Measurements from ENCODE around the gene EPHB3. TPM values are rescaled to one million over a fixed set of nuclear protein-coding genes. Genes with fewer than 3 reads are reported as not detected.

Gene EPHB3
- total and polyA plus RNA-seq, 3 donors from 2014 or later: 2.0 to 2.6 (median 2.3) TPM

DNA sequence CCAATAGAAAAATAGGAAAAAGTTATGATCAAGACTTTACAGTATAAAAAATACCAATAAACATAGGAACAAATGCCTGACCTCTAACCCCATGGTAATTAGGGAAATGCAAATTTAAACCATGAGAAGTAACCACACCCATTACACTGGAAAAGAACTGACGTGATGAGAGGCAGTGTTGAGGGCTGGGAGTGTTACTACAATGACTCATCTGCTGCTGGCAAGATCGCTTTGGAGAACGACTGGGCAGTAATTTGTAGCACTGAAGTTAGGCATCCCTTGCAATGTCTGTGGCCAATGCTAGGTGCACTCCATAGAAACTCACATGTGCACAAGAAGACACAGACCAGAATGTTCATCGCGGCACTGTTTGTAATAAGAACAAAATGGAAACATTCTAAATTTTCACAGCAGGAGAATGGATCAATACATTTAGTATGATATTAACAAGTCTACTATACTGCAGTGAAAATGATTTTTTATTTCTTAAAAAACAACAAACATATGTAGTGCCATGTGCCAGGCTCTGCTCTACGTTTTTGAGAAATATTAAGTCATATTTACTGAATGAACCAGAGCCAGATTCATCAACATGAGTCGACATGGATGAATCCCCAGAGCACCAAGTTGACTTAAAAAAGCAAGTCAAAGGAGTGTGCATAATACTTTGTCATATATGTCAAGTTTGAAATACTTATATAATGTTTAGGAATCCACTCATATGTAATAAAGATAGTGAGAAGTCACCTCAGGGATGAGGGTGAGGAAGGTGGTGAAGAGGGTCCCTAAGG, 37.6 kb upstream of the EPHB3 start:
- DNase-seq: no peak
- WGBS, 2 donors: 46 to 50% methylated on average over 7 of the region's 7 CpGs
- Histone ChIP-seq H3K27me3 (no peaks in the 10 kb centered on the region), H3K36me3 (ENCODE audit: low read depth, missing control alignments) (no peaks in the 10 kb centered on the region), H3K4me1 (peaks cover 4% of the 10 kb centered on the region), H3K9me3 (no peaks in the 10 kb centered on the region), H3K27ac (no peak overlapping the region), H3K4me3 (no peak overlapping the region)
- TF ChIP-seq POLR2A (IDR thresholded peaks at IDR 0.05) (no peak), CTCF (IDR thresholded peaks at IDR 0.05) (no peak)
- intact Hi-C loops (cut with DNase I; ENCODE audit: low total_unique reads): no loop called here

GRCh38 chr3:184524981-184525336, 36.6 kb upstream of the EPHB3 start:
- TF ChIP-seq CTCF (IDR thresholded peaks at IDR 0.05) (no peak), POLR2A (IDR thresholded peaks at IDR 0.05) (no peak)
- peaks cover 4% of the 10 kb centered on the region for H3K4me1 ChIP-seq
- no peaks in the 10 kb centered on the region for H3K27me3 ChIP-seq
- H3K9me3 ChIP-seq: no peaks in the 10 kb centered on the region
- intact Hi-C loops (cut with DNase I; ENCODE audit: low total_unique reads): no loop called here
- H3K27ac ChIP-seq: peak overlapping the region in 1 of 2 donors; percentile 73
- no peak for DNase-seq
- peak overlapping the region; percentile 47 to 48 for H3K4me3 ChIP-seq
- H3K36me3 ChIP-seq (ENCODE audit: low read depth, missing control alignments): no peaks in the 10 kb centered on the region
- WGBS, 2 donors: 0 to 3% methylated on average over 4 to 7 of the region's 7 CpGs

DNA sequence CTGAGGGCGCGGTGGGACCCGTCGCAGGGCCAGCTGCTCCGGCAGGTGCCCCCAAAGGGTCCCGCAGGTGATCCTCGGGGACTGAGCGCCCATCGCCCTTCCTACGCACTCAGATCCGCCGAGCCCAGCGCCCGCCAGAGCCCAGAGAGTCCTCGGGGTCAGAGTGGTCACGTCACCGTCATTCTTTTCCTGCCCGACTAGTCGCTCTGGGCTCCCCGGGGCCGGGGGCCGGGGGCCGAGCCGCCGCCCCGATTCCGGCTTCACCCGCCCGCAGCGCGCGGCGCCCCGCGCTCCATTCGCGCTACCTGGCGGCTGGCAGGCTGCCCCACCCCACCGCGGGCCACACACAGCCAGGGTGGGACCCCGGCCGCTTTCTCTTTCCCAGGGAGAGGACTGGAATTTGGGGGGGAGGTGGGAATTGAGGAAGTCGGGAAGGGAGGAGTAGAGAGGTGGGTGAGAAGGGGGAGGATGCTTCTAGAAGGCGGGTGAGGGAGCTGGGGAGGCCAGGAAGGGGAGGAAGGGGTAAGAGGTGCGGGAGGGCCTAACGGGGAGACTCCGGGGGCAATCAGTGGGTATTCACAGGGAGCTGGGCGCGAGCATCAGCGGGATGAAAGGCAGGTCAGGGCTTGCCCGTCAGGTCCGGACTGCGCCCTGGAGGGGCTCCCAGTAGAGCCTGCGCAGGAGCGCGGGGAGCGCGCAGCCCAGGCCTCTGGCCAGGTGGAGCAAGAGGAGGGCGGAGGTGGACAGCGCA, 36.1 kb upstream of the EPHB3 start:
- Histone ChIP-seq H3K4me1 (peaks cover 4% of the 10 kb centered on the region), H3K27me3 (no peaks in the 10 kb centered on the region), H3K36me3 (ENCODE audit: low read depth, missing control alignments) (no peaks in the 10 kb centered on the region), H3K9me3 (no peaks in the 10 kb centered on the region), H3K27ac (peak overlapping the region in 1 of 2 donors; percentile 73), H3K4me3 (peak overlapping the region; percentile 47 to 48)
- intact Hi-C loops (cut with DNase I; ENCODE audit: low total_unique reads): no loop called here
- no peak for DNase-seq
- WGBS, 2 donors: 1% methylated on average over 32 to 59 of the region's 60 CpGs
- TF ChIP-seq CTCF (IDR thresholded peaks at IDR 0.05) (no peak), POLR2A (IDR thresholded peaks at IDR 0.05) (no peak)

- intact Hi-C loops (cut with DNase I; ENCODE audit: low total_unique reads): no loop called here
- 4 to 10% methylated on average over 9 to 12 of the region's 12 CpGs for WGBS, 2 donors
- no peak for TF ChIP-seq CTCF (IDR thresholded peaks at IDR 0.05)
- TF ChIP-seq POLR2A (IDR thresholded peaks at IDR 0.05): no peak
- peak overlapping the region; percentile 47 to 48 for H3K4me3 ChIP-seq
- no peak for DNase-seq
- H3K36me3 ChIP-seq (ENCODE audit: low read depth, missing control alignments): no peaks in the 10 kb centered on the region
- H3K4me1 ChIP-seq: peaks cover 4% of the 10 kb centered on the region
- no peaks in the 10 kb centered on the region for H3K27me3 ChIP-seq
- no peak overlapping the region for H3K27ac ChIP-seq
- no peaks in the 10 kb centered on the region for H3K9me3 ChIP-seq
Measured at GRCh38 chr3:184526088-184526433, 35.5 kb upstream of the EPHB3 start.
